RPMI8226 (cell line): ENCODE measurements around the gene SNAP23.

Source experiments
- DNase-seq: peaks from one replicate; pipeline ENCODE4 v3.0.0-alpha.2; 2015

The SNAP23 gene

DNA sequence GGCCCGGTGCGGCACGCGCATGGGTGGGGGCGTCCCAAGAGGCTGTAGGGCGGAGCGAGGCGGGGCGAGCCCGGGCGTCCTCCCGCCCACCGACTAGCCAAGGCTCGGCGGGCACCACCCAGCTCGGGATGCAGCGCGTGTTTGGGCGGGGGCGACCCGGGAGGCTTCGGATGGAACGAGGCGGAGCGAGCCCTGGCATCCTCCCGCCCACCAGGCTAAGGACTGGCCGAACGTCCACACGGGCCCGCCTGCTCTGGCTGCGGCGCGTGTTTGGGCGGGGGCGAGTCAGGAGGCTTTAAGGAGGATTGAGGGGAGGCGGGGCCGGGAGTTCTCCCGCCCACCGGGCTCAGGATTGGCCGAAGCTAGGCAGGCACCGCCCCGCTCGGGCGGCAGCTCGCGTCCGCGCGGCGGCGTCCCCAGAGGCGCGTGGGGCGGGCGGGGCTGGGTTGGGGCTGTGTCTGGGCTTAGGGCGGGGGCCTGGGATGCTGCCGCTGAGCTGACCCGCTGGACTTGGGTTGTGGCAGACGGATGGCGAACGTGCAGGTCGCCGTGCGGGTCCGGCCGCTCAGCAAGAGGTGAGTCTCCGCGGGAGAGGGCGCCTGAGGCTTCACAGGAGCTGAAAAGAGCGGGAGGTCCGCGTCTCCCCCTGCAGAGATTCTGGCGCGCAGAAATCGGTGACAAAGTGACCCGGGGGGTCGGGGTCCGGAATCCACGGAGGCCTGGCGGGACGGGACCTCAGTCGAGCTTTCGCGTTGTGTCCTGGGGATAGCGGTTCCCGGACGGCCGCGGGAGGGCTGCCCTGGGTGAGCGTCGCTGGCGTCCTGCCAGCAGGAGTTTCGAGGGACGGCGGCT lies 80.0 kb downstream of the SNAP23 start, which contains the start of gene STARD9:
TSS of gene STARD9 (plus strand) at position 419 of the 852 bp plus-strand sequence. CDS start at position 529, 110 bp downstream.
- DNase-seq = peak; percentile 95

DNA sequence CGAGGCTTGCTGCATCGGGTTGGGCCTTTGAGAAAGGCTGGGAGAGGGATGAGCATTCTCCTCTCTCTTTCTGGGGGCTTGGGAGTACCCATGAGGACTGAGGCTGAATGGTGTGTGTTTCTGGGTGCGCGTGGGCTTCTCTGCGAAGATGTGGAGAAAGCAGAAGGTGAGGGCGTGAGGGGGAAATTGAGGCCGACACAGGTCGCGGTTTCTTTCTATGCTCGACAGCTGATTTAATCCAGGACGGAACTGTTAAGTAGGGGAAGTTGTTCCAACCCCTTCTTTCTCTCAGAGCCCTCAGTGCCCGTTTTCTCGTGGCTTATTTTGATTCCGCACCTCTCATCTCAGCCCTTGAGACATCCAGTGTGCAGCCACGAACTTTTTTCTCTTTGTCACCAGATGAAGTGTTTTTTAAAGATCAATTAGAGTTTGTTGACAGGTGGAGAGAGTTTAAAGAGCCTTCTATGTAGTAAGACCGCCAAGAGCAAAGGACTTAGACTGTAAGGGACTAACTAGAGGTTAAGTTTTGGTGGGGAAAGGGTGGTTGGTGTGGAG lies 80.7 kb downstream of the SNAP23 start:
- DNase-seq = no peak

DNA sequence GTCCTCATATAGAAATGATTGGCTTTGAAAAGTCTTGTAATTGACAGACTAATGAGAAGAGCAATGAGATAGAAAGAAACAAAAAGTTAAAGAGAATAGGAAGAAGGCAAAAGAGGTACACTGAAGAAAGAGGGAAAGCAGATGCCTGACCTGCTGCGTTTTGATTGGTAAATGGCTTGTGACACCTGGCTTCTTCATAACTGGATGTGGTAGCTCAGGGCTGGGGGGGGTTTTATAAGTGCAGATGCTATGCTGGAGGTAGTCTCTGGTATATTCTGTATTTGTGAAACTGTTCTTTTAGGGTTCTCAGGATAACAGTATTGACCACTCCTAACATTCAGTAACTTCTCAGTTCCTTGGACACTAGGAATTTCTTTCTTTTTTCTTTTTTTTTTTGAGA lies 81.3 kb downstream of the SNAP23 start:
- no peak for DNase-seq

- DNase-seq = no peak
These were observed 82.1 kb downstream of the SNAP23 start for GRCh38 chr15:42577514-42578031.

GRCh38 chr15:42578984-42579537 lies 83.6 kb downstream of the SNAP23 start:
- DNase-seq = no peak

- peak; percentile 63 for DNase-seq
These were observed 85.9 kb downstream of the SNAP23 start for GRCh38 chr15:42581272-42581730.
